SK-N-SH (cell line): ENCODE results near the gene SDK1. TPM values are rescaled to one million over a fixed set of nuclear protein-coding genes. Genes with fewer than 3 reads are reported as not detected.

Source experiments
- CTCF ChIA-PET: fragments of 300-600, 350-600 bp; formaldehyde crosslinking; extraction: SDS; loops from one replicate; lab custom pipeline; 2021; lab: Yijun Ruan, JAX
- POLR2A ChIA-PET: fragments of 350-600 bp; sonication (Branson Sonifier 250); formaldehyde crosslinking; extraction: SDS; loops from one replicate; lab custom pipeline; 2020; ENCODE audit warnings: antibody characterized with exemption, inconsistent platforms; lab: Yijun Ruan, JAX
- DNase-seq: peaks from one replicate; pipeline ENCODE4 v3.0.0; 2012
- H2AFZ ChIP-seq: fragments of 200-600 bp; sonication (generic); 2 replicates; pipeline ENCODE4 v1.8.1; 2016; ENCODE audit warnings: antibody characterized with exemption, mild to moderate bottlenecking, low read depth
- H3F3A ChIP-seq: fragments of 200-600 bp; sonication (generic); replicated peaks from 2 replicates; pipeline ENCODE3; 2016; ENCODE audit warnings: antibody characterized with exemption, mild to moderate bottlenecking; ENCODE audit not compliant: insufficient read depth
- H3K27ac ChIP-seq, 2 experiments: fragments of 200-500 bp in 1 of 2; fragments of 200-600 bp in 1 of 2; sonication (Bioruptor generic) in 1 of 2; sonication (generic), shearing (Covaris generic) in 1 of 2; 2 replicates each; pipeline versions ENCODE4 v1.5.1 to v1.6.1; 2014 to 2016; ENCODE audit warnings: low read depth in 2 of 2, inconsistent platforms in 1 of 2, low read length in 1 of 2, mild to moderate bottlenecking in 1 of 2, mixed read lengths in 1 of 2
- H3K27me3 ChIP-seq: fragments of 200-600 bp; sonication (generic), shearing (Covaris generic); 2 replicates; pipeline ENCODE4 v1.6.1; 2016; ENCODE audit warnings: mixed run types; ENCODE audit not compliant: insufficient read depth
- H3K36me3 ChIP-seq, 2 experiments: fragments of 200-500 bp in 1 of 2; fragments of 200-600 bp in 1 of 2; sonication (Bioruptor generic) in 1 of 2; sonication (generic) in 1 of 2; replicated peaks in 1 of 2; 2 replicates each; pipeline versions ENCODE3 to v1.5.1; 2014 to 2016; ENCODE audit warnings: low read length in 1 of 2, mild to moderate bottlenecking in 1 of 2; ENCODE audit not compliant: insufficient read depth in 2 of 2, control insufficient read depth in 1 of 2
- H3K4me1 ChIP-seq, 2 experiments: fragments of 200-500 bp in 1 of 2; fragments of 200-600 bp in 1 of 2; sonication (Bioruptor generic) in 1 of 2; sonication (generic), shearing (Covaris generic) in 1 of 2; 2 replicates each; pipeline versions ENCODE4 v1.5.1 to v1.6.1; 2014 to 2016; ENCODE audit warnings: low read depth in 1 of 2, low read length in 1 of 2, mixed run types in 1 of 2; ENCODE audit not compliant: insufficient read depth in 2 of 2, control insufficient read depth in 1 of 2
- H3K4me2 ChIP-seq: fragments of 200-600 bp; sonication (generic), shearing (Covaris generic); 2 replicates; pipeline ENCODE4 v1.6.1; 2017; ENCODE audit warnings: mixed run types
- H3K4me3 ChIP-seq, 2 experiments: fragments of 200-500 bp in 1 of 2; fragments of 200-600 bp in 1 of 2; sonication (Bioruptor generic) in 1 of 2; sonication (generic), shearing (Covaris generic) in 1 of 2; 2 replicates each; pipeline versions ENCODE4 v1.5.1 to v1.8.1; 2014 to 2016; ENCODE audit warnings: low read depth in 2 of 2, inconsistent platforms in 1 of 2, low read length in 1 of 2, mild to moderate bottlenecking in 1 of 2, mixed read lengths in 1 of 2, moderate library complexity in 1 of 2
- H3K79me2 ChIP-seq: fragments of 200-600 bp; sonication (generic); 2 replicates; pipeline ENCODE4 v1.8.1; 2017; ENCODE audit warnings: mild to moderate bottlenecking; ENCODE audit not compliant: insufficient read depth
- H3K9ac ChIP-seq: fragments of 200-600 bp; sonication (generic); 2 replicates; pipeline ENCODE4 v1.6.1; 2017; ENCODE audit warnings: mixed run types
- H3K9me2 ChIP-seq: fragments of 200-600 bp; sonication (generic); 2 replicates; pipeline ENCODE4 v1.6.1; 2017; ENCODE audit warnings: mixed run types
- H3K9me3 ChIP-seq: fragments of 200-600 bp; sonication (generic); 2 replicates; pipeline ENCODE4 v1.6.1; 2017; ENCODE audit warnings: mixed run types, mild to moderate bottlenecking, moderate library complexity
- H4K20me1 ChIP-seq: fragments of 200-600 bp; sonication (generic); 2 replicates; pipeline ENCODE4 v1.6.1; 2017; ENCODE audit warnings: mild to moderate bottlenecking, mixed run types; ENCODE audit not compliant: insufficient read depth
- CHD2 ChIP-seq: fragments of 150-350 bp; IDR thresholded peaks from 2 replicates; pipeline ENCODE4 v1.6.1; 2018; ENCODE audit warnings: low read length; ENCODE audit not compliant: partially characterized antibody
- ELF1 ChIP-seq: IDR thresholded peaks from 2 replicates; pipeline ENCODE4 v1.4.0; 2012
- EP300 ChIP-seq, 2 experiments: IDR thresholded peaks; 2 replicates each; pipeline versions ENCODE4 v1.4.0 to v1.6.1; 2012; ENCODE audit warnings: borderline replicate concordance in 1 of 2, low read depth in 1 of 2, low read length in 1 of 2
- FOXJ3 ChIP-seq: sonication (generic); formaldehyde crosslinking; IDR thresholded peaks from 2 replicates; pipeline ENCODE4 v1.5.1; 2020; ENCODE audit warnings: mild to moderate bottlenecking, missing genetic modification reagents
- FOXM1 ChIP-seq: IDR thresholded peaks from 2 replicates; pipeline ENCODE4 v1.4.0; 2012; ENCODE audit warnings: low read depth, mild to moderate bottlenecking
- GABPA ChIP-seq: IDR thresholded peaks from 2 replicates; pipeline ENCODE4 v1.4.0; 2012; ENCODE audit warnings: low read depth, mild to moderate bottlenecking
- JUND ChIP-seq: IDR thresholded peaks from 2 replicates; pipeline ENCODE4 v1.4.0; 2012
- NFIC ChIP-seq: IDR thresholded peaks from 2 replicates; pipeline ENCODE4 v1.4.0; 2012; ENCODE audit warnings: borderline replicate concordance
- NRF1 ChIP-seq: IDR thresholded peaks from 2 replicates; pipeline ENCODE4 v1.6.1; 2012; ENCODE audit warnings: low read depth, mild to moderate bottlenecking, low read length
- PBX3 ChIP-seq: IDR thresholded peaks from 2 replicates; pipeline ENCODE4; 2012
- POLR2AphosphoS5 ChIP-seq: IDR thresholded peaks from 2 replicates; pipeline ENCODE4 v1.6.1; 2012; ENCODE audit warnings: low read depth, low read length
- RAD21 ChIP-seq: IDR thresholded peaks from 2 replicates; pipeline ENCODE4 v1.6.1; 2012; ENCODE audit warnings: mild to moderate bottlenecking, low read length
- RFX5 ChIP-seq: IDR thresholded peaks from 2 replicates; pipeline ENCODE4 v1.6.1; 2012; ENCODE audit warnings: mild to moderate bottlenecking, improper control_type of control experiment, low read length
- RXRA ChIP-seq: IDR thresholded peaks from 2 replicates; pipeline ENCODE4 v1.4.0; 2012; ENCODE audit warnings: low read depth, mild to moderate bottlenecking, borderline replicate concordance
- TCF12 ChIP-seq: IDR thresholded peaks from 2 replicates; pipeline ENCODE4 v1.4.0; 2012
- YY1 ChIP-seq: IDR thresholded peaks from 2 replicates; pipeline ENCODE4 v1.4.0; 2012; ENCODE audit warnings: low read depth, mild to moderate bottlenecking
- polyA plus RNA-seq, 3 experiments: library from polyadenylated mRNA; depleted of rRNA; stranded (reverse); fragments of >200 nt; gene quantifications; 2 replicates each; pipeline ENCODE4 v1.2.3, GENCODE V29; 2012
- TF ChIP-seq, protein P1 (sequence below): IDR thresholded peaks from 2 replicates; pipeline ENCODE4 v1.4.0; 2012; ENCODE audit warnings: low read depth, borderline replicate concordance
- TF ChIP-seq, protein P2 (sequence below): fragments of 200-600 bp; sonication (generic); IDR thresholded peaks from 2 replicates; pipeline ENCODE4 v1.6.1; 2017; ENCODE audit warnings: antibody characterized with exemption, mild to moderate bottlenecking, moderate library complexity
- TF ChIP-seq, protein P3 (sequence below): IDR thresholded peaks from 2 replicates; pipeline ENCODE4 v1.6.1; 2012; ENCODE audit warnings: mild to moderate bottlenecking, low read depth, low read length, moderate library complexity

The SDK1 gene
- polyA plus RNA-seq, 1 of the 3 experiments (the other 2 are of a cell fraction): 1.2 TPM

DNA sequence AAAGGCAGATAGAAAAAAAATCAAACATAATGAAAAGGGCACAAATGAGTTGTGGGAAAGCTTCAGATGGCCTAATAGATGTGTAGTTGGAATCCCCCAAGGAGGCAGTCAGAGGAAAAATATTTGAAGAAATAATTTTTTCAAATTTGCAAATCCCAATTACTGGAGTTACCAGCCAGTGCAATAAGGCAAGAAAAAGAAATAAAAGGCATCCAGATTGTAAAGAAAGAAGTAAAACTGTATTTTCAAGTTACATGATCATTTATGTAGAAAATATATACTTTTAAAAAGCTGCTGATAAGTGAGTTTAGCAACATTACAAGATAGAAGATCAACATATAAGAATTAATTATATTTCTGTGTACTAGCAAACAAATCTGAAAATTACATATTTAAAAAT lies 329.0 kb downstream of the SDK1 start:
- no peaks in the 10 kb centered on the region for H3K27me3 ChIP-seq
- H3K9me3 ChIP-seq: peaks cover 13% of the 10 kb centered on the region
- peaks cover 0 to 2% of the 10 kb centered on the region in 2 experiments; a peak in 1 of 4 replicates for H3K4me1 ChIP-seq
- no peaks in the 10 kb centered on the region for H3F3A ChIP-seq
- no peak overlapping the region for H3K9ac ChIP-seq
- H3K4me2 ChIP-seq: no peak overlapping the region
- H3K27ac ChIP-seq: no peak overlapping the region
- ChIA-PET POLR2A (no interaction called here), CTCF (interaction anchor here (1.2 kb wide), 1 partner anchor 147 kb away, joined by 3 read pairs; no protein-coding TSS in a partner anchor)
- H3K36me3 ChIP-seq: no peaks in the 10 kb centered on the region
- no peak overlapping the region for H3K4me3 ChIP-seq
- no peaks in the 10 kb centered on the region for H3K79me2 ChIP-seq
- DNase-seq: no peak
- H4K20me1 ChIP-seq: no peaks in the 10 kb centered on the region
- TF ChIP-seq TCF12: no peak
- no peak for TF ChIP-seq GABPA
- TF ChIP-seq FOXJ3 (CRISPR knock-in tag): no peak
- TF ChIP-seq CHD2: no peak
- no peak for TF ChIP-seq RFX5
- no peak for TF ChIP-seq JUND
- TF ChIP-seq EP300 (IDR thresholded peaks at IDR 0.05; ENCODE audit: borderline replicate concordance in 1 of 2, low read depth in 1 of 2, low read length in 1 of 2): no peak
- TF ChIP-seq FOXM1: no peak
- no peak for TF ChIP-seq RAD21
- TF ChIP-seq, protein P1, sequence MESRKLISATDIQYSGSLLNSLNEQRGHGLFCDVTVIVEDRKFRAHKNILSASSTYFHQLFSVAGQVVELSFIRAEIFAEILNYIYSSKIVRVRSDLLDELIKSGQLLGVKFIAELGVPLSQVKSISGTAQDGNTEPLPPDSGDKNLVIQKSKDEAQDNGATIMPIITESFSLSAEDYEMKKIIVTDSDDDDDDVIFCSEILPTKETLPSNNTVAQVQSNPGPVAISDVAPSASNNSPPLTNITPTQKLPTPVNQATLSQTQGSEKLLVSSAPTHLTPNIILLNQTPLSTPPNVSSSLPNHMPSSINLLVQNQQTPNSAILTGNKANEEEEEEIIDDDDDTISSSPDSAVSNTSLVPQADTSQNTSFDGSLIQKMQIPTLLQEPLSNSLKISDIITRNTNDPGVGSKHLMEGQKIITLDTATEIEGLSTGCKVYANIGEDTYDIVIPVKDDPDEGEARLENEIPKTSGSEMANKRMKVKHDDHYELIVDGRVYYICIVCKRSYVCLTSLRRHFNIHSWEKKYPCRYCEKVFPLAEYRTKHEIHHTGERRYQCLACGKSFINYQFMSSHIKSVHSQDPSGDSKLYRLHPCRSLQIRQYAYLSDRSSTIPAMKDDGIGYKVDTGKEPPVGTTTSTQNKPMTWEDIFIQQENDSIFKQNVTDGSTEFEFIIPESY: no peak
- no peak for TF ChIP-seq POLR2AphosphoS5
- TF ChIP-seq, protein P2, sequence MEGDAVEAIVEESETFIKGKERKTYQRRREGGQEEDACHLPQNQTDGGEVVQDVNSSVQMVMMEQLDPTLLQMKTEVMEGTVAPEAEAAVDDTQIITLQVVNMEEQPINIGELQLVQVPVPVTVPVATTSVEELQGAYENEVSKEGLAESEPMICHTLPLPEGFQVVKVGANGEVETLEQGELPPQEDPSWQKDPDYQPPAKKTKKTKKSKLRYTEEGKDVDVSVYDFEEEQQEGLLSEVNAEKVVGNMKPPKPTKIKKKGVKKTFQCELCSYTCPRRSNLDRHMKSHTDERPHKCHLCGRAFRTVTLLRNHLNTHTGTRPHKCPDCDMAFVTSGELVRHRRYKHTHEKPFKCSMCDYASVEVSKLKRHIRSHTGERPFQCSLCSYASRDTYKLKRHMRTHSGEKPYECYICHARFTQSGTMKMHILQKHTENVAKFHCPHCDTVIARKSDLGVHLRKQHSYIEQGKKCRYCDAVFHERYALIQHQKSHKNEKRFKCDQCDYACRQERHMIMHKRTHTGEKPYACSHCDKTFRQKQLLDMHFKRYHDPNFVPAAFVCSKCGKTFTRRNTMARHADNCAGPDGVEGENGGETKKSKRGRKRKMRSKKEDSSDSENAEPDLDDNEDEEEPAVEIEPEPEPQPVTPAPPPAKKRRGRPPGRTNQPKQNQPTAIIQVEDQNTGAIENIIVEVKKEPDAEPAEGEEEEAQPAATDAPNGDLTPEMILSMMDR: no peak
- no peak for TF ChIP-seq PBX3
- TF ChIP-seq ELF1: no peak
- no peak for TF ChIP-seq NRF1
- no peak for TF ChIP-seq YY1
- no peak for TF ChIP-seq RXRA
- TF ChIP-seq NFIC: no peak
- TF ChIP-seq, protein P3, sequence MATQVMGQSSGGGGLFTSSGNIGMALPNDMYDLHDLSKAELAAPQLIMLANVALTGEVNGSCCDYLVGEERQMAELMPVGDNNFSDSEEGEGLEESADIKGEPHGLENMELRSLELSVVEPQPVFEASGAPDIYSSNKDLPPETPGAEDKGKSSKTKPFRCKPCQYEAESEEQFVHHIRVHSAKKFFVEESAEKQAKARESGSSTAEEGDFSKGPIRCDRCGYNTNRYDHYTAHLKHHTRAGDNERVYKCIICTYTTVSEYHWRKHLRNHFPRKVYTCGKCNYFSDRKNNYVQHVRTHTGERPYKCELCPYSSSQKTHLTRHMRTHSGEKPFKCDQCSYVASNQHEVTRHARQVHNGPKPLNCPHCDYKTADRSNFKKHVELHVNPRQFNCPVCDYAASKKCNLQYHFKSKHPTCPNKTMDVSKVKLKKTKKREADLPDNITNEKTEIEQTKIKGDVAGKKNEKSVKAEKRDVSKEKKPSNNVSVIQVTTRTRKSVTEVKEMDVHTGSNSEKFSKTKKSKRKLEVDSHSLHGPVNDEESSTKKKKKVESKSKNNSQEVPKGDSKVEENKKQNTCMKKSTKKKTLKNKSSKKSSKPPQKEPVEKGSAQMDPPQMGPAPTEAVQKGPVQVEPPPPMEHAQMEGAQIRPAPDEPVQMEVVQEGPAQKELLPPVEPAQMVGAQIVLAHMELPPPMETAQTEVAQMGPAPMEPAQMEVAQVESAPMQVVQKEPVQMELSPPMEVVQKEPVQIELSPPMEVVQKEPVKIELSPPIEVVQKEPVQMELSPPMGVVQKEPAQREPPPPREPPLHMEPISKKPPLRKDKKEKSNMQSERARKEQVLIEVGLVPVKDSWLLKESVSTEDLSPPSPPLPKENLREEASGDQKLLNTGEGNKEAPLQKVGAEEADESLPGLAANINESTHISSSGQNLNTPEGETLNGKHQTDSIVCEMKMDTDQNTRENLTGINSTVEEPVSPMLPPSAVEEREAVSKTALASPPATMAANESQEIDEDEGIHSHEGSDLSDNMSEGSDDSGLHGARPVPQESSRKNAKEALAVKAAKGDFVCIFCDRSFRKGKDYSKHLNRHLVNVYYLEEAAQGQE: no peak
- no peaks in the 10 kb centered on the region for H3K9me2 ChIP-seq
- H2AFZ ChIP-seq: no peak overlapping the region
